HG03135 (cell line): ENCODE measurements around the gene GGT6.

ENCODE experiments used
- ATAC-seq: cut with Tn5 transposase; IDR thresholded peaks from one replicate; pipeline ENCODE4 v1.9.1; 2021; ENCODE audit warnings: mild to moderate bottlenecking, moderate library complexity; ENCODE audit not compliant: unreplicated experiment

The GGT6 gene

DNA sequence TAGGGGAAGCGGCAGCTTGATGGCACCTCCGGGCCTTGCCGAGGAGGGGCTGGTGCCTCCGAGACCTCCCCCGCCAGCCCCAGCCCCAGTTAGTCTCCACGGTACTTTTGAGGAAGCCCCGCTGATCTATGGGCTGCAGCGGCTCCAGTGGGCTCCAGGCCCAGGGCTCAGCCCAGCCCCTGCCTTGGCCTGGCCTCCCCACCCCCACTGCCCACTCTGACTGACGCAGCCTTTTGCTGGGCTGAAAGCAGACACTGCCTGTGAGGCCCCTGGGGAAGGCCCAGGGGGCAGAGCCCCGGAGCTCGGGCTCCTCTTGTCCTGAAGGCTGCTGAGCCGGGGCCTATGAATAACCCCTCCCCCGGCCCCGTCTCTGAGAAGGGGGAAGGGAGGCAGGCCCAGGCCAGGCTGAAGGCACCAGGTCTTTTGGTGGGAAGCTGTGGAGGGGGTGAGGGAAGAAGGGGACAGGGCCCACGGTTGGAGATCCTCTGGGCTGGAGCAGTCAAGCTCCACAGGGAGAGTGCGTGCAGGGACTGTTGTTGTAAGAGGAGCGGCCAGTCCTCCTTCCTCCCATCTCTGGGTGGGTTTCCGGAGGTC is 16.4 kb upstream of the GGT6 start:
- ATAC-seq = no peak

DNA sequence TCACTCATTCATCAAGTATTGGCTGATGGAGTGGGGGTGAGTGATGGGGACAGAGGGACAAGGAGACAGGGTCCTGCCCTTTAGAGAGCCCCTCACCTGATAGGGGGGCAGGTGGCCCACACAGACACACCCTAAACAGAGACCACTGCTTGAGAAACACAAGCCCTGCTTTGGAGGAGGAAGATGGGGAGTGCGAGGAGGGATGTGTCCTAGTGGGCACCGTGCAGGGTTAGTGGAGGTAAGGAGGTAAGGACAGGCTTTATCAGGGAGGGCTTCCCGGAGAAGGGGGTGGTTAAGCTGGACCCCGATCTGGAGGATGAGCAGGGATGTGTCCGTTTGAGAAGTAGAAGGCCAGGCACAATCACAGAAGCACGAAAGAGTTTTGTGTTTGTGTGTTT is 15.8 kb upstream of the GGT6 start:
- ATAC-seq = no peak

DNA sequence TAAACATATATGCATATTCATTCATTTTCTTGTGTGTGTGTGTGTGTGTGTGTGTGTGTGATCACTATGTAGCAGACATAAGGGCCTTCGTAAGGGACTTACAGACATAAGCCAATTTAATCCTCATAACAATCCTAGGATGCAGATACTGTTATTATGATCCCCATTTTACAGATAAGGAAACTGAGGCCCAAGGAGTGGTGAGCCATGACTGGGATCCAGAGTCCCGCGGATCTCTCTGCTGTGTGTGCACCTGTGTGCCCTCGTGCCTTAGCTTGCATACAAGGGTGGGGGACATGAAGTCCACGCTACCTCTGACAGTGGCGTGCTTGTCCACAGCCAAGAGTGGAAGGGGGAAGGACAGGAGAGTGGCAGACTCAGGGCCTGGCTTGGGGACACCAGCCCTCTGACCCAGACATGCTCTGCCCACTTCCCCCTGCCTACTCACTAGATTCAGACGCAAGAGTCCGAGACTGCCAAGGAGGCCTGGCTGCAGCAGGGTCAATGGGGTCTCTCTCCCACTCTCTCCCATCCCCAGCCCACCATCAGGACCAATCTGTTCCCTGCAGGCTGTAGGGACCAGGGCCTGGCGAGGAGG is 14.2 kb upstream of the GGT6 start:
- no peak for ATAC-seq

DNA sequence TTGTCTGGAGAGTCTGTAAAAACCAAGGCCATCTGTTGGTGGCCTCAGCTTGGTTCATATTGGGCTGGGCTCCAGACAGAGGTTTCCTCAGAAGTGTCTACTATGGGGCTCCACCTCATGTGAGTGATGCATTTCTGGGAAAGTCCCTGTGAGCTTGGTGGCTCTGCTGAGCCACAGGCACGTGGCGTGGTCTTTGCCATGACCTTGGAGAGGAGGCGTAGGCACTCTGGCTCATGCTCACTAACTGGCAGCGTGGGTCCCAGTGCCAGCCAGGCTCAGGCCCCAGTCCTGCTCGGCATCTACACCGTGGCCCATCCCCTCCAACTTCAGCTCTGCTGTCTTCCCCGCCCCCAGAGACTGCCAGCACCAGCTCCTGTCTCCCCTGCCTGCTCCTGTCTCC is 13.3 kb upstream of the GGT6 start:
- ATAC-seq = no peak

DNA sequence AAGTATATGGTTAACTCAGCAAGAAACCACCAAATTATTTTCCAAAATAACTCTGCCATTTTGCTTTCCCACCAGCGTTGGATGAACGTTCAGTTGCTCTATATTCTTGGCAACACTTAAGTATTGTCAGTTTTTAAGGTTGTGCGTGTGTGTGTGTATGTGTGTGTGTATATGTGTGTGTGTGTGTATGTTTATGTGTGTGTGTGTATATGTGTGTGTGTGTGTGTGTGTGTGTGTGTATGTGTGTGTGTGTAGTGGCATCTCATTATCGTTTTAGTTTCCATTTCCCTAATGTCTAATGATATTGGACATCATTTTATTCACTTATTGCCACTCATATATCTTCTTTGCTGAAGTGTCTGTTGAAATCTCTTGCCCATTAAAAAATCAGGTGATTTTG is 12.7 kb upstream of the GGT6 start:
- ATAC-seq = no peak

DNA sequence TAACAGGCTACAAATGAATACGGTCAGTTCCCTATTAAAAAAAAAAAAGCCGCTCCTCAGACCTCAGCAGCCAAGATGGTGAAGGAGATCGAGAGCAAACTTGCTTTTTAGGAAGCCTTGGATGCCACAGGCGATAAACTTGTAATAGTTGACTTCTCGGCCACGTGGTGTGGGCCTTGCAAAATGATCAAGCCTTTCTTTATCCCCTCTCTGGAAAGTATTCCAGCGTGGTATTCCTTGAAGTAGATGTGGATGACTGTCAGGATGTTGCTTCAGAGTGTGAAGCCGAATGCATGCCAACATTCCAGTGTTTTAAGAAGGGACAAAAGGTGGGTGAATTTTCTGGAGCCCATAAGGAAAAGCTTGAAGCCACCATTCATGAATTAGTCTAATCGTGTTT is 11.8 kb upstream of the GGT6 start:
- no peak for ATAC-seq

DNA sequence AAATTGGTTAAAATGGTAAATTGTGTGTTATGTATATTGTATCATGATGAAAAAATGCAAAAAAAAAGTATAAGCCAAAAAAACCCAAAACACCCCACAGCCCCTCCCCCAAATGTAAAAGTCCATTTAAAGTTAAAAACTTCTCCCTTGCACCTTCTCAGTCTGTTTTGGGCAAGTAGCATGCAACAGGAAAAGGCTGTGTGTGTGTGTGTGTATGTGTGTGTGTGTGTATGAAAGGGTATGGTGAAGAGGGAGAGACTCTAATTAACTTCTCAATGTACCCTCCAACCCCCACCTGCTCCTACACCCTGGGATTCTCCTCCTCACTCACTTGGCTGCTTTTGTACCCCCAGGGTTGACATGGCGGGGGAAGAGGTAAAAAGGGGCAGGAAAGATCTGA is 9.2 kb upstream of the GGT6 start:
- no peak for ATAC-seq

DNA sequence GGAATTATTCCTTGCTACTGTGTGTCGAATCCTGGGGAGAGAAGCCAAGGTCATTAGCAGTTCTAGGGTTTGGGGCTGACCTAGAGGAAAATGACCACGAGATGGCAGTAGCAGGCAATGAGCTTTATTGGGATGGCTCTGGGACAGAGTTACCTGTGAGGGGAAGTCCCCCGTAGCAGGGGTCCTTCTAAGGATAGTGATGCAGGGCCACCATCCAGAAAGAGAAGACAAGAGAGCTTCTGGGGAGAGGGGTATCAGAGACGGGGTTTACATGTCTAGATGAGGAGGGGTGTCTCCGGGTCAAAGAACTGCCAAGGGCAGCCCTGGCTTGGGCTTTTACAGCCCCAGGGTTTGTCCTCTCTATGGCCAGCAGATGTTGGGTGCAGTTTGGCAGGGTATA is 6.4 kb upstream of the GGT6 start:
- no peak for ATAC-seq

DNA sequence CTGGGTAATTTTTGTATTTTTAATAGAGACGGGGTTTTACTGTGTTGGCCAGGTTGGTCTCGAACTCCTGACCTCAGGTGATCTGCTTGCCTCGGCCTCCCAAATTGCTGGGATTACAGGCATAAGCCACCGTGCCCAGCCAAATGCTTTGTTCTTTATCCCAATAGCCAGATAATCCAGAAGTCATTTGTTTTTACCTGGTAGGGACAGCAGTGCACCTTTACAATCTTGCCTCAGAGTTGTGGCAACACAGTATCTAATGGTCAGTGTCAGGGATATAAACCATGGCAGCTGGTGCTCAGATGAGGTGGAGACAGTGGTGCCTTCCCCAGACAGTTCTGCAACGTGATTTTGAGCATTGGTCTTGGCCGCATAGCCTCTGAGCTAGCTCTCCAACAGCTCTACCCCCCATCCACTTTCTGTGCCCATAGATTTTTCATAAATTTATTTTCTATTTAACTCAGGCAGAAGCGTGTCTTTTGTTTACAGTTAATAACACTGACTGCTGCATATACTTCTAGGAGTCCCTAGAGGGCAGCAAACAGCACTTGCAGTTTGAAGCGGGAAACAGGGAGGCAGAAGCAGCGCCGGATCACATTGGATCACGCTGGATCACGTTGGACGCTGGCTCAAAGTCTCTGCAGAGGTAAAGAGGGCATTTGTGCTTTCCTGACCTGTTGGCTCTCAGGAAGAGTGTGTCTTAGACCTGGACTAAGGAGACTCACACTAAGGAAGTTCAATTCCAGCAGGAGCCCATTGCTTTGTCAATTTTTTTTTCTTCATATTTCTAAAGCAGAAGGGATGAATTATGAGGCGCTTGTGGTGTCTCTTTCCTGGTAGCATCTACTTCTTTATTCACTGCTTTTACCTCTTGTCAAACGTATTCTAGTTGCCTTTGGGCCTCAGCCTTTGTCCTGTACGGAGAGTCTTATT is 5.1 kb upstream of the GGT6 start:
- ATAC-seq = no peak

DNA sequence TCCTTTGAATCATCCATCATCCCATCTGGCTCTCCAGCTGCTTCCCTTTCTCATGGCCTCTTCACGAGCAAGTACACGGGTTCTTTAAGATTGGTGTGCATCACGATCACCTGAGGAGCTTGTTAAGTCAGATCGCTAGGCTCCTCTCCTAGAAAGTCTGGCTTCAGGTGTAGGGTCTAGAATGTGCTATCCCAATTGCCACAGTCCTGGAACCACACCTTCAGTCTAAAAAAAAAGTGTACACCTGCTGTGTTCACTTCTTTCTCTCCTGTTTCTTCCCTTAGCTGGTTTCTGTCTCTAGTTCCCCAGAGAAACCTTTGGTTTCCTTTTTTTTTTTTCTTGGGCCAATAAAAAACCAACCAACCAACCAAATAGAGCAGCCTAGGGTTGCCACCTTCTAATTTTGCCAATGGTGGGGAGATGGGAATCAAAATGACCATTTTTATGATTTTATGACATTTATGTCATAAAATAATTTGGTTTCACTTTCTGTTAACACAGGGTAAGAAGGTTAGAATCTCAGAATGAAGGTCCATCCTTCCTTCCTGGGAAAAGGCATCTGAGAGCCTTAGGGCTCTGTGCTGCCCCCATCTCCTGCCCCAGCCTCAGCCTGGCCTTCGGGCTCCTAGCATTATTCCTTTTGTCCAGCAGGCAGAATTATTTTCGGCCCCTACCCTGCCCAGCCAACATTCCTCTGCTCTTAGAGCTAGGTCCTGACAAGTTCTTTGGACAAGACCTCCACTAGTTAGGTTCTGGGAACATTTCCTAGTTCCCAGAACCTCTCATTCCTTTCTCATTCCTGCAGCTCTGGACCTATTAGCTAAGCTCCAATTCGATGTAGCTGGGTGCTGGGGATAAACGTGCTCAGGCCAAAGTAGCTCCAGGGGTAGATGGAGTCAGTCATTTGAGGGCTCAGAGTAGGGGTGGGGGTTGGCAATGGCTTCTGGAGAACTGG is 1.9 kb upstream of the GGT6 start:
- ATAC-seq = no peak

DNA sequence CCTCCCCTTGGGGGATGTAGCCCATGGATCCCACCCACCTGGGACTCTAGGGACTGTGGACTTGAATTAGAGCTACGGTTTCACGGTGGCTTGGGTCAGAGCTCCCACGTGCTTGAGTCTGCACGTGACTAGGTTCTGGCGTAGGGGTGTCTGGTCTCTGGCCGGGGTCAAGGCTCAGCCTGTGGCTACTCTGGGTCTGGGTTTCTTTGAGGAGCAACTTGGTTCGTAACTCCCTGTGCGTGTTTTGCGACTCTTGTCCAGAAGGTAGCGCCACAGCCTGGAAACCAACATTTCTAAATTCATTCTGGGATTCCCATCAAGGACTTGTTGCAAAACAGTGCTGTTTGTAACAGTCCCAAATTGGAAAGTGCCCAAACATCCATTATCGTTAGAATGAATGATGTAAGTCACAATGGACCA is 470 bp upstream of the GGT6 start:
- no peak for ATAC-seq

DNA sequence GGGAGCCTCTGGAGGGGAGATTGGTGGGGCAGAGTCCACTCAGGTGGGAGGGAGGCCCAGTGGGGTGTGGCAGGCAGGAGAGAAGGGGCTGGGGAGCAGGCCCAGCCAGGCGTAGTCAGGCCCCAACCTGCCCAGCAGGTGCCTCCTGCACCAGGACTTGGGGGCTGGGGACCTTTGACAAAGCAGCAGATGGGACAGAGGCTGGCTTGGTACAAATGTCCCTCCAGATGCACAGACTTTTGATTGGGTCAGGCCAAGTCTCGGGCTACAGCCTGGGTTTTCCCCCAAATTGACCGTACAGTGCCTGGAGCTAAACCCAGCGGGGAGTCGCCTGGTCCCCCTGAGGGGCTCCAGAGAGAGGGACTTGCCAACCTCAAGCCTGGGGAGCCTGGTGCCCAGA is 411 bp downstream of the GGT6 start:
- ATAC-seq = no peak

DNA sequence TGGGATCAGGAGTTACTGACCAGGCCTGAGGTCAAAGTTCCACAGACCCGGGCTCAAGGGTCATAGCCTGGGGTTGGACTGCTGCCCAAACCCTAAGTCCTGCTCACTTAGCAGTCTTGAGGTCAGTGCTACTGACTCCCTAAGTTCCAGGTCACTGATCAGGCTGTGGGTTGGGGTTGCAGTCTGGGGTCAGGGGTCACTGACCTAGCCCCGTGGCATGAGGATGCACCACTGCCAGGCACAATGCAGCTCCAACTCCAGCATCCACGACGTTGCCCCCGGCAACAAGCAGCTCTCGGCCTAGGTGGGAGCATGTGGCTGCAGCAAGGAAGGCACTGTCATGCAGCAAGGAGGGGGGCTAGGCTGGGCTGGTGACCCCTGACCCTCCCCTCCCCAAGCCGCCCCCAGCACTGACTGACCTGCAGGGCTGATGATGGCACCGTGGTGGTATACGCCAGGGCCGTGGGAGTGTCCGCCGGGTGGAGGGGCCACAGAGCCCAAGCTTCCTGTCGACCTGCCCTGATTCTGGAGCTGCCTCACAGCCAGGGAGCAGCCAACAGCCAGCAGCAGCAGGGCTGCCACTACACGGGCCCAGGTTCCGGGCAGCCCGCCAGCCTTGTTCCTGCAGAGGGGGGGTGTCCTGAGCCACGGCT is 1.1 kb downstream of the GGT6 start:
- no peak for ATAC-seq

DNA sequence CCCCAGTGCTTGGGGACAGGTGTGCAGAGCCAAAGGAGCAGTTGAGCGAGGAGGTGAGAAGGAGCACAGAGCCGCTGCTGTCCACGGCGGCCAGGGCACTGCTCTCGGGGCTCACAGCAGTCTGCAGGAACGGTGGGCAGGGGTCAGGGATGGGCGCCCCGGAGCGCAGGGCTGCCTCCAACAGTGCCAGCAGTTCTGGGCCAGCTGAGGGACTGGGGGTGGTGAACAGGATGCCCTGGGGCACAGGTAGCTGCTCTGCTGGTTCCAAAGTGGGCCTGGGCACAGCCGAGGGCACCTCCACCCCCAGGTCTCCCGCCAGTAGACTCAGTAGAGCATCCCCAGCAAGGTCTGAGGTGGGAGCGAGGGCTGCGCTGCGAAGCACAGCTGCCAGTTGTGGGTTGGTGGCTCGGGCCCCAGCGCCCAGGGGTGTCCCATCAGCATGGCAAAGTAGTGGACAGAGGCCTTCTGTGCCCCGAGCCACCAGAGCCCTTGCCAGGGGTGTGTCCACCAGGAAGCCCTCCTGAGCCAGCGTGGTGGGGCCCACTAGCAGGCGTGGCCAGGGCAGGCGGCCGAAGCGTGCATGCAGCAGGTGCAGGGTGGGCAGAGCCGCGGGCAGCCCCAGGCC is 1.9 kb downstream of the GGT6 start:
- no peak for ATAC-seq

DNA sequence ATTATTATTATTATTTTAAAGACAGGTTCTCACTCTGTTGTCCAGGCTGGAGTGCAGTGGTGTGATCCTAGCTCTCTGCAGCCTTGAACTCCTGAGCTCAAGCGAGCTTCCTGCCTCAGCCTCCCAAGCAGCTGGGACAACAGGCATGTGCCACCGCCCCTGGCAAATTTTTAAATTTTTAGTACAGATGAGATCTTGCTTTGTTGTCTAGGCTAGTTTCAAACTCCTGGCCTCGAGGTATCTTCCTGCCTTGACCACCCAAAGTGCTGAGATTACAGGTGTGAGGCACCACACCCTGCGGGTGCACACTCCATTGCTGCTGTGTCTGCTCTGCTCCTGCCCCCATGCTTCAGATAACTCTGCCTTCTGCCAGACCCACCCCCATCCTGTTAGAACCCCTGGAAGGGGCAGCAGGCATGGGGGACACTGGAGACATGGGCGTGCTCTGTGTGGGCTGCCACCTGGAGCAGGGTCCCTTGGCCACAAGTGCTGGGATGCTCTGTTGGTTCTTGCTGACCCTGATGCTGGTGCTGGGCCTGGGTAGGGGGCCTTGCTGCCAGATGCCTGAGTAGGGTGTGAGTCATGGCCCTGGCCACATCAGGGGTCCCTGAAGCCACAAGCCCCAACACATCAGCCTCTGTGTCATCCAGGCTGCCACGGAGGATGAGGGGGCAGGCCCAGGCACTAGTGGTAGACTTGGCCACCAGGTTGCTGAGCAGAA is 2.6 kb downstream of the GGT6 start:
- ATAC-seq = no peak

DNA sequence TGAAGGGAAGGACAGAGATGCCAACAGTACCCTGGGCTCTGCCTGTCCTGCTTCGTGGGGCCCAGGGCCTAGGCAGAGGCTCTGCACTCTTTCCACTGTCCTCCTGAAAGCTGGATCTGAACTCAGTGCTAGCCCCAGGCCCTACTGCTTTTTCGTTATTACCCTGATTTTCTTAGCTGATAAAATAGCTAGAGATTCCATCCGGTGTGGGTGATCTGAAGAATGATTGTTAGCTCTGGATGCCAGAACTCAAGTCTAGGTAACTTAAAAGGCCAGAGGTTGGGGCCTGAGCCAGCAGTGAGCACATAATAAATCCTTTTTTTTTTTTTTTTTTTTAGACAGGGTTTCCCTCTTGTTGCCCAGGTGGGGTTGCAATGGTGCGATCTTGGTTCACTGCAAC is 3.4 kb downstream of the GGT6 start:
- ATAC-seq = no peak

DNA sequence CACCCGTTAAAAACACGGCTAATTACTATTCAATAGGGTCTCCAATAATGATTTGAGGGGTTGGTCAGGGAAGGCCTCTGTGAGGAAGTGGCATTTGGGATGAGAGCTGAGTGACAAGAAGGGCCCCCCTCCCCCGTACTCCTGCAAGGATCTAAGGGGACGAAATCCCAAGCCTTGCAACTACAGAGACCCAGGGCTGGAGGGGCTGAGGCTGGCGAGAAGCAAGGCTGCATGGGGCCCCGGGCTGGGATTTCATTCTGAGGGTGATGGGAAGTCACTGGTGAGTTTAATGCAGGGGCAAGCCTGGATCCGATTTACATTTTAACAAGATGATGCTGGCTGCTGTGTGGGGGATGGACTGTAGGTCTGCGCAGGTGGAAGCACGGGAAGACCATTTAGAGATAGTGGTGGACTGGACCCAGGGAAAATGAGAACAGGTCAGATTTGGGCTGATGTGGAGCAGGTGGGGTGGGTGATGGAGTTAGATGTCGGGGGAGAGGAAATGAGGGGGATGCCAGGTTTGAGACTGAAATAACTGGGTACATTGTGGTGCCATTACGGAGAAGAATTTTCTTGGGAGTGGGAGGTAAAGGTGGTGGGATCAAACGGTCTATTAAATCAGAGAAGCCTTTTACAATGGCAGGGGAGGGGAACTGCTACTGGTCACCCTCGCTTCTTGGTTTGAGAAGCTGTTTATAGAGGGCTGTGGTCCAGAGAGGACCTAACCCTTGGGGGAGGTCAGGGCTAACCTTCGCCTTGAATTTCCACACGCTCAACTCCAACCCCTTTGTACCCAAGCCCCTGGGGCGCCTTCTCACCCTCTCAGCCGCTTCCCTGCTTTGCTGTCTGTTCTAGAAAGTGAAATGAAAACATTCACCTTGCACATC is 4.3 kb downstream of the GGT6 start:
- ATAC-seq = no peak

DNA sequence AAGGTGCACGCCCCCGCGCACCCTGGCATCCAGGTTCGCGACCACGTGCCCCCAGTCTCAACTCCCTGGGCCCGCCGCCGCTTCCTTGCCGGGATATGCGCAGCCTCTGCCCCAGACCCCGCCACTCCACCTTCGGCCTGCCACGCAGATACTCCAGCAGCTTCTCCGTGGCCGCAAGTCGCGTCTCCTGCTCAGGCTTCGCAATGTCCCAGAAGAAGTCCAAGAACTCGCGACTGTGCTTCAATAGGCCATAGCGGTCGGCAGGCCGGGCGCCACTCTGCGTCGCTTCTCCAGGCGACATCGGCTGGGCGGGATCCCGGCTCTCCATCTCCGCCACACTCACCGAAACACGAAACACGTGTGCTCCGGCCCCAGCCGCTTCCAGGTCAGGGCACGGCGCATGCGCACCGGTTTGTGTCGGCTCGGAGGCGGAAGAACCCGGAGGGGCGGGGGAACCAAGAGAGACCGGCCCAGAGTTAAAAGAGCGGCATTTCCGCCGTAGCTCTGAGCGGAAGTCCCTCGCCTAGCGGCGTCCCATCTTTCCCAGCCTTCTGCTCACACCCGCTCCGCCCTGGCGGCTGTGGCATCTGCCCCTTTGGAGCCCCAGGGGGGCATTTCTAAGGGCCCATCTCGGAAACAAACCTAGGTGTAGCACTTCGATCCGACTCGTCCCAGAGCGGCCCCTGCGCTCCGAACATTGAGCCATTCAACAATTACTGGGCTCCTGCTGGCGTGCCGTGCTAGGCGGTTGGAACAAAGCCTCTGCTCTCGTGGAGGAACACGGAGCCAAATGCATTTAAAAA is 5.2 kb downstream of the GGT6 start, which contains the start of gene MYBBP1A:
MYBBP1A (minus strand) TSS at position 388 of the 803 bp plus-strand sequence; CDS start at position 328, 60 bp downstream.
- peak; percentile 81 for ATAC-seq
